GM10248 (cell line): ENCODE measurements around the gene SYNE2.

ENCODE experiments used
- CTCF ChIA-PET: fragments of 300-600 bp; sonication (Branson Sonifier 250); formaldehyde crosslinking; extraction: SDS; loops from one replicate; lab custom pipeline; 2021; ENCODE audit warnings: antibody characterized with exemption; lab: Yijun Ruan, JAX
- POLR2A ChIA-PET: fragments of 350-650 bp; sonication (Branson Sonifier 250); formaldehyde crosslinking; extraction: SDS; loops from one replicate; lab custom pipeline; 2020; ENCODE audit warnings: antibody characterized with exemption; lab: Yijun Ruan, JAX
- DNase-seq: peaks from one replicate; pipeline ENCODE4 v3.0.0; 2012; ENCODE audit errors: extremely low spot score
- TF ChIP-seq, protein P1 (sequence below): IDR thresholded peaks from 2 replicates; pipeline ENCODE4 v1.5.1; 2012; ENCODE audit warnings: mild to moderate bottlenecking, low read depth; ENCODE audit errors: extremely low read depth, missing control alignments, control extremely low read depth

Gene SYNE2

DNA sequence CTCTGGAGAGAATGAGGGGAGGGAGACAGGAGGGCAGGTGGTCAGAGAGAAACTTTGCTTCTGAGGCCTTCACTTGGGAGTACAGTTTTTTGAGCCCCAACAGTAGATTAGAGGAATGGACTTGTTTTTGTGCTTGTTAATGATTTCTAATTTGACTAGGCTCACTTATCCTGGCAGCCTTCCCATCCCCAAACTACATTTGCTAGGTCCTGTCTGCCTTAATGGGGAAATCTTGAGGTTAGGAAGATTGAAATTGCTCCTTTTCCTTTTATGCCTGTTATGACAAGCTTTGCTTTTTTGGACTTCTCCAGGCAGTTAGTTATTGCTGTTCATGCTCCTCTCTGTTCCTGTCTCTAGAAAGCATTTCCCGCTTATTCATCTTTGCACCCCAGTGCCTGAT, 37.7 kb downstream of the SYNE2 start:
- POLR2A ChIA-PET = no interaction called here

DNA sequence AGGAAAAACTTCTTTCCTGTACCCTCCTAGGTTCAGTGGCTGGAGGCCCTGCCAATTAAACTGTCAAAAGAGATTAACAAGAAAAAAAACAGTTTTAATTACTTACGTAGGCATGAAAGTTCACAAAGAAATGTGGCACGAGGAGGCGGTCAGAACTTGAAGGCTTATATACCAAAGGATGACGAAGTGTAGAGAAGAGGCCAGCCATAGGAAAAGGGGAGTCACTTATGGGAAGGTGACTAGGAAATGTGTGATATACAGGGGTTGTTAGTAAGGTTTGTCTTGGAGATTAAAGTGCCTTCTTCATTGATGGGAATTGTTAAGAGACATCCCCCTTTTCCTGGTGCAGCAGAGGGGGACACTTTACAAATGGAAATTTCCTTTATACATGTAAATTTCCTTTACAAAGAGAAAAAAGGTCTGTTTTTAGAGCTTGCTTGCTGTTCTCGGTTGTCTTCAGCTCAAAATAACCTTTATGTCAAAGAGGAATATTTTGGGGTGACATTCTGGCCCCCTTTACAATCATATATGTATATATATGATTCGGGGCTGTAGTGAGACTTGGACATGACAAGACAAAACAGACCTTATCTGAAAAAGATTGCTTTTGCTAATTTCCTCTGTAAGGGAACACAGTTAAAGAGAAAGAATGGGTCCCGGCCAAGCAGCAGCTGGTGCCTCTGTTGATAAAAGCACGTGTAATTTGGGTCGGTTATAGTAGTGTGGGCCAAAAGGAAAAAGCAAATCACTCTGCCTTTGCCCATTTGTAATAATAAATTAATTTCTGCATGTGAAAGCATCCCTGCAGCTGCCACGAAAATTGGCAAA, 38.6 kb downstream of the SYNE2 start:
- CTCF ChIA-PET = interaction anchor here (0.9 to 1.4 kb wide), 3 partner anchors 9 to 589 kb away, joined by 3 to 4 read pairs (median 3); no protein-coding TSS in a partner anchor
- TF ChIP-seq, protein P1, sequence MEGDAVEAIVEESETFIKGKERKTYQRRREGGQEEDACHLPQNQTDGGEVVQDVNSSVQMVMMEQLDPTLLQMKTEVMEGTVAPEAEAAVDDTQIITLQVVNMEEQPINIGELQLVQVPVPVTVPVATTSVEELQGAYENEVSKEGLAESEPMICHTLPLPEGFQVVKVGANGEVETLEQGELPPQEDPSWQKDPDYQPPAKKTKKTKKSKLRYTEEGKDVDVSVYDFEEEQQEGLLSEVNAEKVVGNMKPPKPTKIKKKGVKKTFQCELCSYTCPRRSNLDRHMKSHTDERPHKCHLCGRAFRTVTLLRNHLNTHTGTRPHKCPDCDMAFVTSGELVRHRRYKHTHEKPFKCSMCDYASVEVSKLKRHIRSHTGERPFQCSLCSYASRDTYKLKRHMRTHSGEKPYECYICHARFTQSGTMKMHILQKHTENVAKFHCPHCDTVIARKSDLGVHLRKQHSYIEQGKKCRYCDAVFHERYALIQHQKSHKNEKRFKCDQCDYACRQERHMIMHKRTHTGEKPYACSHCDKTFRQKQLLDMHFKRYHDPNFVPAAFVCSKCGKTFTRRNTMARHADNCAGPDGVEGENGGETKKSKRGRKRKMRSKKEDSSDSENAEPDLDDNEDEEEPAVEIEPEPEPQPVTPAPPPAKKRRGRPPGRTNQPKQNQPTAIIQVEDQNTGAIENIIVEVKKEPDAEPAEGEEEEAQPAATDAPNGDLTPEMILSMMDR = no peak
- no peak for DNase-seq
- POLR2A ChIA-PET = interaction anchor here (0.5 kb wide), 1 partner anchor 298 kb away, joined by 3 read pairs; no protein-coding TSS in a partner anchor

More for the DNA sequence above, 37.7 kb downstream of the SYNE2 start:
- CTCF ChIA-PET = interaction anchor here (1.0 to 1.4 kb wide), 2 partner anchors 10 to 589 kb away, joined by 3 to 4 read pairs; no protein-coding TSS in a partner anchor
- DNase-seq = no peak
- TF ChIP-seq, protein P1 = no peak

DNA sequence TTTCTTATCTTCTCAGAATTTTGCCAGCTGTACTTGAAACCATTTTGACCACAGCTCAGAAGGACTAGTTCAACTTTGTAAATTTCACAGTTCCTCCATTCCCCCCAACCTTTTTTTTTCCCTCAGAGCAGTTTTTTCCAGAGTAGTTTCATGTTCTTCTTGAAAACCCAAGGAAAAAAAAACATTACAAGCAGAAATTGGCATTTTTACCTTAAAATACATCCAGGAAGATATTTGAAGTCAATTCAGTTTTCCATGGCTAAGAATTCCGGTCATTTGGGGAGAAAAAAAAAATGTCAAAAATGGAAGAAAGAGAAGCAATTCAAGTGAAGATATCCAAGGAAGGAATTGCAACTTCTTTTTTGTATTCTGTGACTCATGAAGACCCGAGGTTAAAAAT, 39.5 kb downstream of the SYNE2 start:
- CTCF ChIA-PET = interaction anchor here (0.9 kb wide), 1 partner anchor 36 kb away, joined by 3 read pairs; no protein-coding TSS in a partner anchor
- DNase-seq = no peak
- TF ChIP-seq, protein P1 = no peak
- POLR2A ChIA-PET = no interaction called here

DNA sequence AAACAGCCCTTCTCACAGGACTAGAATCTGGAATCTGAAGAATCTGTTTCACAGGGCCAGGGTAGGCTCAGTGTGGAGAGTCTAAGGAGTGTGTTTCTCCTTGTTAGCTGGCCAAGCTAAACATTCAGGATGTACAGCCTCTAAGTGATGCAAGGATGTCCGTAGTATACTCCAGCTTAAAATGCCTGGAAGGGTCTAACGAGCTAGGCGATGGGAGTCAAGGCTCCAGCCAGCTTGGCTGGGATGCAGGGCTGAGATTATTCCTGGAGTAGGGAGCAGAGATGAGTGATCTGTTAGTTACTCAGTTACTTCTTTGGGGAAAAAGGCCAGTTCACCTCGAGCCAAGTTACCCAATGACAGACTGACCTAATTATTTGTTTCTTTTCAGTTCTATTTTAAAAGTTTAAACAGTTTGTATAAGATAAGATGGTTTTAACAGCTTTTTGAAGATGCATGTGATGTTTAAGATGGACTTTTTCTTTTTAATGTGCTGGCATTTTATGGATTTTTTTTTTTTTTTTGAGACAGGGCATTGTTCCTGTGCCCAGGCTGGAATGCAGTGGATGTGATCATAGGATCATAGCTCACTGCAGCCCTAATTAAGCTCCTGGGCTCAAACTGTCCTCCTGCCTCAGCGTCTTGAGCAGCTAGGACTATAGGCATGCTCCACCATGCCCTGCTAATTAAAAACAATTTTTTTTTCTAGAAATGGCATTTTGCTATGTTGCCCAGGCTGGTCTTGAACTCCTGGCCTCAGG, 41.1 kb downstream of the SYNE2 start:
- TF ChIP-seq, protein P1 = no peak
- no peak for DNase-seq
- CTCF ChIA-PET = interaction anchor here (0.8 to 1.8 kb wide), 7 partner anchors 8 to 410 kb away, joined by 3 to 5 read pairs (median 3); no protein-coding TSS in a partner anchor
- POLR2A ChIA-PET = no interaction called here

DNA sequence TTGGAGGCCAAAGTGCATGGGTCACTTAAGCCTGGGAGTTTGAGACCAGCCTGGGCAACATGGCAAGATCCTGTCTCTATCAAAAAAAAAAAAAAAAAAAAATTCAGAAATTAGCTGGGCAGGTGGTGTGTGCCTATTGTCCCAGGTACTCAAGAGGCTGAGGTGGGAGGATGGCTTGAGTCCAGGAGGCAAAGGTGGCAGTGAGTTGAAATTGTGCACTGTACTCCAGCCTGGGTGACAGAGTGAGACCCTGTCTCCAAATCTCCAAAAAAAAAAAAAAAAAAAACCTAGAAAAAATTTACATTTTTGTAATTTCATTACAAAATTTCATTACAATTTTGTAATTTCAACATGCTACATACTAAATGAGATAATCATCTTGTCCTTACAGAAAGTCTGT, 42.7 kb downstream of the SYNE2 start:
- POLR2A ChIA-PET = no interaction called here
- TF ChIP-seq, protein P1 = no peak
- DNase-seq = no peak
- CTCF ChIA-PET = no interaction called here

DNA sequence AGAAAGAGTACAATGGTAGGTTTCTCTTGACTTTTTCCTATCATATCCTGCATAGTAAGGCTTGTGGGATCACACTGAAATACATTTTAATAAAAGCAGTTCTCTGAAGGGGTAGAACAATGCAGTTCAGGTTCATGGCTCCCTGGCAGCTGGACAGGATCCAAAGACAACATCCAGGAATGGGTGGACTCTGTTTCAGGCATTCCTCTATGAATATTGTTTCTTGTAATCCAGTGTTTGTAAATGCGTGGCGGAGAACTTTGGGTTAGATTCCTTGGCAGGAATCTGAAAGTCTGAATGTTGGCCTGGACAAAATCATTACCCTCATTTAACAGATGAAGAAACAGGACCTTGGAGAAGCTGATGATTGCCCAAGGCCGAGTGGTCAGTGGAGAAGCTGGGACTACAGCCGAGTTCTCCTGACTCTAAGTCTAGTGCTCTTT, 43.5 kb downstream of the SYNE2 start:
- ChIA-PET CTCF (no interaction called here), POLR2A (no interaction called here)
- TF ChIP-seq, protein P1 = no peak
- no peak for DNase-seq
